ENCODE measurements around the gene PALD1. TPM values are rescaled to one million over a fixed set of nuclear protein-coding genes. Genes with fewer than 3 reads are reported as not detected.

PALD1 gene
- polyA plus RNA-seq, 1 of the 3 experiments (the other 2 are of a cell fraction): 0.16 TPM

GRCh38 chr10:70508912-70509756, 30.6 kb downstream of the PALD1 start:
- Histone ChIP-seq H3K4me2 (no peak overlapping the region), H3K9ac (no peak overlapping the region), H3K27ac (ENCODE audit: low read depth in 2 of 2, low read length in 1 of 2) (no peak overlapping the region), H3K27me3 (ENCODE audit: insufficient read depth) (no peaks in the 10 kb centered on the region), H3F3A (replicated peaks; ENCODE audit: insufficient read depth) (no peaks in the 10 kb centered on the region), H3K36me3 (replicated peaks in 1 of 2; ENCODE audit: control insufficient read depth in 1 of 2, insufficient read depth in 2 of 2, low read length in 1 of 2) (no peaks in the 10 kb centered on the region), H3K9me3 (no peaks in the 10 kb centered on the region), H4K20me1 (ENCODE audit: insufficient read depth) (no peaks in the 10 kb centered on the region), H3K79me2 (ENCODE audit: insufficient read depth) (no peaks in the 10 kb centered on the region), H3K4me3 (ENCODE audit: low read depth in 2 of 2, low read length in 1 of 2) (no peak overlapping the region), H2AFZ (ENCODE audit: low read depth) (no peak overlapping the region), H3K4me1 (ENCODE audit: control insufficient read depth in 1 of 2, insufficient read depth in 2 of 2, low read depth in 1 of 2, low read length in 1 of 2) (peaks cover 0 to 27% of the 10 kb centered on the region in 2 experiments; a peak in 1 of 4 replicates), H3K9me2 (no peaks in the 10 kb centered on the region)
- TF ChIP-seq FOXM1 (IDR thresholded peaks at IDR 0.05; ENCODE audit: low read depth) (no peak), FOSL2 (IDR thresholded peaks at IDR 0.05; ENCODE audit: borderline replicate concordance, low read depth) (no peak), IRF3 (IDR thresholded peaks at IDR 0.05; ENCODE audit: low read depth, low read length) (no peak), ZBTB33 (IDR thresholded peaks at IDR 0.05; ENCODE audit: borderline replicate concordance, low read depth) (no peak), SMC3 (IDR thresholded peaks at IDR 0.05; ENCODE audit: low read depth, low read length) (no peak), NFIC (IDR thresholded peaks at IDR 0.05; ENCODE audit: borderline replicate concordance) (no peak), YY1 (IDR thresholded peaks at IDR 0.05; ENCODE audit: low read depth) (no peak), MXI1 (IDR thresholded peaks at IDR 0.05; ENCODE audit: low read depth, low read length) (no peak)
- ChIA-PET POLR2A (interaction anchor here (0.8 to 1.0 kb wide), 2 partner anchors 9 to 12 kb away, joined by 3 read pairs; no protein-coding TSS in a partner anchor), CTCF (interaction anchor here (0.8 to 1.5 kb wide), 2 partner anchors 27 to 67 kb away, joined by 3 read pairs; no protein-coding TSS in a partner anchor)
- peak; percentile 60 for DNase-seq
- WGBS (ENCODE audit: low lambda C conversion rate): 46% methylated on average over 11 of the region's 14 CpGs

GRCh38 chr10:70509757-70510147, 31.2 kb downstream of the PALD1 start:
- H3K79me2 ChIP-seq (ENCODE audit: insufficient read depth): no peaks in the 10 kb centered on the region
- no peak for TF ChIP-seq IRF3 (IDR thresholded peaks at IDR 0.05; ENCODE audit: low read depth, low read length)
- H3F3A ChIP-seq (replicated peaks; ENCODE audit: insufficient read depth): no peaks in the 10 kb centered on the region
- no peaks in the 10 kb centered on the region for H4K20me1 ChIP-seq (ENCODE audit: insufficient read depth)
- ChIA-PET POLR2A (interaction anchor here (0.8 kb wide), 1 partner anchor 10 kb away, joined by 3 read pairs; no protein-coding TSS in a partner anchor), CTCF (interaction anchor here (0.8 to 1.5 kb wide), 4 partner anchors 27 to 67 kb away, joined by 3 to 5 read pairs (median 3); no protein-coding TSS in a partner anchor)
- no peak overlapping the region for H3K4me3 ChIP-seq (ENCODE audit: low read depth in 2 of 2, low read length in 1 of 2)
- H3K27me3 ChIP-seq (ENCODE audit: insufficient read depth): no peaks in the 10 kb centered on the region; the same call in 1 of the 2 replicates
- no peak overlapping the region for H3K27ac ChIP-seq (ENCODE audit: low read depth in 2 of 2, low read length in 1 of 2)
- 79% methylated on average over 5 of the region's 7 CpGs for whole genome bisulfite sequencing (ENCODE audit: low lambda C conversion rate)
- no peak overlapping the region for H2AFZ ChIP-seq (ENCODE audit: low read depth)
- H3K4me1 ChIP-seq (ENCODE audit: control insufficient read depth in 1 of 2, insufficient read depth in 2 of 2, low read depth in 1 of 2, low read length in 1 of 2): peaks cover 0 to 30% of the 10 kb centered on the region in 2 experiments; a peak in 1 of 4 replicates
- no peak for DNase-seq
- H3K9me2 ChIP-seq: no peaks in the 10 kb centered on the region
- no peaks in the 10 kb centered on the region for H3K9me3 ChIP-seq
- H3K36me3 ChIP-seq (replicated peaks in 1 of 2; ENCODE audit: control insufficient read depth in 1 of 2, insufficient read depth in 2 of 2, low read length in 1 of 2): no peaks in the 10 kb centered on the region
- H3K9ac ChIP-seq: no peak overlapping the region
- no peak overlapping the region for H3K4me2 ChIP-seq

Data from SK-N-SH (cell line).